ENCODE results near the gene MCC. TPM values are rescaled to one million over a fixed set of nuclear protein-coding genes. Genes with fewer than 3 reads are reported as not detected.

The MCC gene
- total and polyA plus RNA-seq, 2 donors from 2014 or later: 2.4 to 20.6 TPM

DNA sequence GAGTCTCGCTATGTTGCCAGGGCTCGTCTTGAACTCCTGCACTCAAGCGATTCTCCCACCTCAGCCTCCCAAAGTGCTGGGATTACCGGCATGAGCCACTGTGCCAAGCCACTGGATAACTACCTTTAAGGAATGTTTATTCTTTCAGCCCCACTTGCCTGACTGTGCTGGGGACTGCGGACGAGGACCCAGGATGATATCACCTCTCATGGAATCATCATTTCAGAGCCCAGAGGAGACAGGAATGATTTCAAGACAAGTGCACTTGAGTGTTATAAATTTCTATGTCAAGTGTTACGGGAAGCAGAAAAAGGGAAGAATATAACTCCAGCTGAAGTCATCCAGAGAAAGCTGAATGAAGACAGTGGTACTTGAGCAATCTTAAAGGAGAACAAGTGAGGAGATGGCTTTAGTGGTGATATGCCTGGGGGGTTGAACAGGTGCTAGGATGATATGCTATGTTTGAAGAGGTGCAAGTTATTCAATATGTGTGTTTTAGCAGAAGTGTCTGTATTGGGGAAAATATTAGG is 402.3 kb downstream of the MCC start:
- Histone ChIP-seq H3K36me3 (ENCODE audit: control insufficient read depth in 2 of 3, insufficient read depth in 3 of 3, low read length in 3 of 3) (peaks cover 2 to 5% (median 4%) of the 10 kb centered on the region in 3 donors), H3K9ac (ENCODE audit: low read length in 3 of 3) (no peak overlapping the region), H3K27me3 (ENCODE audit: control insufficient read depth, insufficient read depth, low read length) (no peaks in the 10 kb centered on the region), H3K9me3 (ENCODE audit: control insufficient read depth in 2 of 3, insufficient read depth in 1 of 3, low read length in 3 of 3) (no peaks in the 10 kb centered on the region), H3K4me3 (ENCODE audit: low read length in 3 of 3) (no peak overlapping the region), H3K4me1 (ENCODE audit: control insufficient read depth in 2 of 3, insufficient read depth in 2 of 3, low read depth in 1 of 3, low read length in 3 of 3) (peaks cover 0 to 9% (median 3%) of the 10 kb centered on the region in 3 donors), H3K27ac (ENCODE audit: low read depth in 2 of 2, low read length in 2 of 2) (no peak overlapping the region)
- no peak for DNase-seq
- FAIRE-seq: no peak
- intact Hi-C loops (cut with DNase I): no loop called here
- TF ChIP-seq CTCF (IDR thresholded peaks at IDR 0.05; ENCODE audit: borderline replicate concordance, extremely low read depth, insufficient read depth): no peak

- Histone ChIP-seq H3K9ac (ENCODE audit: low read length in 3 of 3) (no peak overlapping the region), H3K36me3 (ENCODE audit: control insufficient read depth in 2 of 3, insufficient read depth in 3 of 3, low read length in 3 of 3) (peaks cover 2 to 5% (median 4%) of the 10 kb centered on the region in 3 donors), H3K4me1 (ENCODE audit: control insufficient read depth in 2 of 3, insufficient read depth in 2 of 3, low read depth in 1 of 3, low read length in 3 of 3) (peaks cover 0 to 8% (median 3%) of the 10 kb centered on the region in 3 donors), H3K27me3 (ENCODE audit: control insufficient read depth, insufficient read depth, low read length) (no peaks in the 10 kb centered on the region), H3K4me3 (ENCODE audit: low read length in 3 of 3) (no peak overlapping the region), H3K9me3 (ENCODE audit: control insufficient read depth in 2 of 3, insufficient read depth in 1 of 3, low read length in 3 of 3) (no peaks in the 10 kb centered on the region), H3K27ac (ENCODE audit: low read depth in 2 of 2, low read length in 2 of 2) (no peak overlapping the region)
- no peak for FAIRE-seq
- intact Hi-C loops (cut with DNase I): no loop called here
- DNase-seq: no peak
- TF ChIP-seq CTCF (IDR thresholded peaks at IDR 0.05; ENCODE audit: borderline replicate concordance, extremely low read depth, insufficient read depth): no peak
Observed at GRCh38 chr5:113085084-113085414, 403.2 kb downstream of the MCC start.

- Histone ChIP-seq H3K36me3 (ENCODE audit: control insufficient read depth in 2 of 3, insufficient read depth in 3 of 3, low read length in 3 of 3) (peaks cover 2 to 5% (median 4%) of the 10 kb centered on the region in 3 donors), H3K4me3 (ENCODE audit: low read length in 3 of 3) (no peak overlapping the region), H3K4me1 (ENCODE audit: control insufficient read depth in 2 of 3, insufficient read depth in 2 of 3, low read depth in 1 of 3, low read length in 3 of 3) (peaks cover 0 to 6% (median 0%) of the 10 kb centered on the region in 3 donors), H3K27me3 (ENCODE audit: control insufficient read depth, insufficient read depth, low read length) (no peaks in the 10 kb centered on the region), H3K27ac (ENCODE audit: low read depth in 2 of 2, low read length in 2 of 2) (no peak overlapping the region), H3K9ac (ENCODE audit: low read length in 3 of 3) (no peak overlapping the region), H3K9me3 (ENCODE audit: control insufficient read depth in 2 of 3, insufficient read depth in 1 of 3, low read length in 3 of 3) (no peaks in the 10 kb centered on the region)
- TF ChIP-seq CTCF (IDR thresholded peaks at IDR 0.05; ENCODE audit: borderline replicate concordance, extremely low read depth, insufficient read depth): peak; percentile 6
- intact Hi-C loops (cut with DNase I): no loop called here
- no peak for FAIRE-seq
- peak in 4 of 5 donors; percentile 75 to 89 (median 80) for DNase-seq
Observed at GRCh38 chr5:113084402-113085083, 403.7 kb downstream of the MCC start.

Measured in kidney (tissue), 14 donors.